HG02763 (cell line): ENCODE results near the gene NAPA.
A peak's percentile ranks its signal among the peaks of the same experiment; 100 is the strongest.
"Not testable (repeated sequence)": the region's sequence is repeated elsewhere in the genome, so short reads cannot be mapped to it uniquely, and the experiment has no call there.

ENCODE experiments used
- ATAC-seq: cut with Tn5 transposase; IDR thresholded peaks from one replicate; pipeline ENCODE4 v1.9.1; 2021; ENCODE audit warnings: mild to moderate bottlenecking, moderate library complexity; ENCODE audit not compliant: unreplicated experiment

NAPA gene

GRCh38 chr19:47487551-47488515 is 27.0 kb downstream of the NAPA start:
- no peak for ATAC-seq

- ATAC-seq: no peak
These were observed 28.0 kb downstream of the NAPA start for GRCh38 chr19:47486900-47487299.

- not testable (repeated sequence) for ATAC-seq
These were observed 28.6 kb downstream of the NAPA start for GRCh38 chr19:47486220-47486619.

- ATAC-seq: no peak
These were observed 29.7 kb downstream of the NAPA start for GRCh38 chr19:47485210-47485609.

GRCh38 chr19:47483800-47484690 is 30.8 kb downstream of the NAPA start, which contains the start of gene KPTN:
TSS of gene KPTN (minus strand) at chr19:47484219. CDS start at chr19:47484160, 59 bp downstream.
- peak; percentile 52 for ATAC-seq

GRCh38 chr19:47483200-47483599 is 31.7 kb downstream of the NAPA start:
- no peak for ATAC-seq

DNA sequence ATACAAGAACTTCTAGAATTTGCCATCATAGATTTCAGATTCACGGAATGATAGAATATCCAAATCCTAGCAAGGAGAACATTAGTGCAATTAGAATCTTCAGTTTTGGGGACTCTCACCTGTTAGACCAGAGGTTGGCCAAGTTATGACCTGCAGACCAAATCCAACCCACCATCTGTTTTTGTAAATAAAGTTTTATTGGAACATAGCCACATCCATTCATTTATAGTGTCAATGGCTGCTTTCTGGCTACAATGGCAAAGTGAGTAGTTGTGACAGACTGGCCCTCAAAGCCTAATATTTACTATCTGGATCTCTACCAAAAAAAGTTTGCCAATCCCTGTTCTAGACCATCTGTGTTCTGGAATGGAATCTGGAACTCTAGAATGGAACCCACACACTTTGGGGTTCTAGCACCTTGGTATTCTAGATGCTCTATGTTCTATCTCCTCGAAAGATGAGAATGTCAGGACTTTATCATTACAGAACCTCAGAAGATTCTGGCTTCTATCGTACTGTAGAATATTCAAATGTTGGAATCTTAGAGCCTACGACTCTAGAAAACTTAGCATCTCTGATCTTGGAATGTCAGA is 33.3 kb downstream of the NAPA start:
- no peak for ATAC-seq

DNA sequence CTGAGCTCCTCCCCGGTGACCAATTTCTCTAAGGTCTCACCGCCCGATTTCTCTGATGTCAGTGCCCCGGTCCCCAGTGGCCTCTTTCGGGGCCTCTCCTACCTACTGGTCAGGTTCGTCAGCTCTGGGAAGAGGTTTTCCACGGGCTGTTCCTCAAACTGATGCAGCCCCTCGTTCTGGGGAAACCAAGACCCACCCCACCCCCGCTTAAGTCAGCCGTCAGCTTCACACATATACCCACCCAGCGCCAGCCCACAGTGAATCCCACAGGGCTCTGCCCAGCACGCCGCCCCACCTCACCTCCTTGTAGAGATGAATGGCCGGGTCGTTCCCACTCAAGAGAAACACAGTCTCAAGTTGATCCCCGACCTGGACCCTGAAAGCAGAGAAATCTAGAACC is 34.2 kb downstream of the NAPA start:
- ATAC-seq: no peak

DNA sequence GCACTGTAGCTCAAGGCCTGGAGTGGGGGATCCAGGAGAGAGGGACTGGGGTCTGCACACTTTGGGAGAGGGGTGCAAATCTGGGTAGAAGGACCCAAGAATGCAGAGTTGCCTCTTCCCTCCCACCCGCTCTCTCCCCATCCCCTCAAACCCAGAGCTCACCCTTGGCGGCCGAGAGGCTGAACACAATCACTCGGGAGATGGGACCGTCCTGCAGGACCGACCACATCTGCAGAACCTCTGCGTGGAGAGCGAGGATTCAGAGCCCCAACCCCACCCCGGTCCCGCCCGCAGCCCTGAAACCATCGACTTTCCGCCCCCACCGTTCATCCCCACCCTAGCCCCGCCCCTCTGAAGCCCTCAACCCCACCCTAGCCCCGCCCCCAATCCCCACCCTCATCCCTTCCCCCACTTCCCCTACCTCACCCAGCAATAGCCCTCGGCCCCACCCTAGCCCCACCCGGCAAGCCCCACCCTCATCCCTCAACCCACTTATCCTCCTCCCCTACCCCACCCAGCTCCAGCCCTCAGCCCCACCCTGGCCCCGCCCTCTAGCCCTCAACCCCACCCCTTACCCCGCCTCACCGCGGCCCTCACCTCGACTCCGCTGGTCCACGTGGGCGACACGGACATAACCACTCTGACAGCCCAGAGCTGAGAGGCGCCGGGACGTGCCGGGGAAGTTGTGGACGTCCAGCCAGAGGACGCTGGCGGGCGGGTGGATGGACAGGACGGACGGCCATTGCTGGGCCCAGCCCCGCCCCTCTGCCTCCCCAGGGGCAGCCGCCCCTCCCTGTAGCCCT is 35.0 kb downstream of the NAPA start:
- ATAC-seq: no peak

DNA sequence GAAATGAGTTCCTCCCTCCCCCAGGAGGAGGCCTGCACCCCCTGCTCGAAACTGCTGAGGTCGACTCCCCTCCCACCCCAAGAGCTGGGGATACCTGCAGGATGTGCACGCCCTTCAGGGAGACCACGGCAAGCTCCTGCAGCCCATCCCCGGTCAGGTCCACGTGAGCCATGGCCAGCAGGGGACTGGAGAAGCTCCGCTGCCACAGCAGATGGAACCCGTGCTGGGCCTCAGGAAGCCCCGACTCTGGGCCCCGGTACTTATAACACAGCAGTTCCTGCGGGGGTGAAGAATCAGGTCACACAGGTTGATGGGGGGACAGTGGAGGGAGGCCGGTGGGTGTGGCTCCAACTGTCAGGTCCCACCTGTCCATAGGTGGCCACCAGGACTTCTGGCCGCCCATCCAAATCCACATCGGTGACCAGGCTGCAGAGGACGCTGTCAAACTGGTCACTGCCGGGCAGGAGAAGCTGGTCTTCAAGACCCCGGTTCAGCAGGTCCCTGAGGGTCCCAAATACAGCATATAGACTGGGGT is 38.4 kb downstream of the NAPA start:
- no peak for ATAC-seq

- ATAC-seq: no peak
These were observed 39.4 kb downstream of the NAPA start for GRCh38 chr19:47475465-47475864.

GRCh38 chr19:47473336-47473735 is 41.5 kb downstream of the NAPA start:
- ATAC-seq: no peak

DNA sequence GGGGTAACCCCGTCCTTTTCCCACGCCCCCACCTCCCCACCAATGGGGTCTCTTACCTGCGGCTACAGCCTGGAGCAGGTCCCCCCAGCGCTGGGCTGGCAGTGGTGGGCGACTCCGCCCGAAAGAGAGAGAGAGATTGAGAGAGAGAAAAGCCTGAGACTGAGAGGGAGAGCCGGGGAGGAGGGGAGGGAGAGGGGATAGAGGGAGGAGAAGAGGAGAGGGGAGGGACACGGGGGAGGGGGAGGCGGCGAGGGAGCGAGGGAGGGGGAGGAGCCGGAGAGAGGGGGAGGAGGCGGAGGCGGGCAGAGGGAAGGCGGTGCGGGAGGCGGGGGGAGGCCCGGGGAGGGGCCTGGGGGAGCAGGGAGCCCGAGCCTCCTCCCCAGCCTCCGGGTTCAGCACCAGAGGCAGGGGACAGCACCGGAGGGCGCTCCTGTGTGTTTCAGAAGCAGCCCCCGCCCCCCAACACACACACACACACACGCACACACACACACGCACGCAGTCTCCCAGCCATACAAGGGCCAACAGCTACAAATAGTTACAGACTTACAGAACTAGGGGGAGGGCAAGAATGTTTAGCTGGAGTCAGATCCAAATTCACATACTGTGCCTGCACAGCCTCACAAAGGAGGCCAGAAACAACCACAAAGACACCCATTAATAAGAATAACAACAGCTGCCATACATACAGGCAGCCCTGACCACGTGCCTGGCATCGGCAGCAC is 43.0 kb downstream of the NAPA start, which contains the start of gene SLC8A2:
Gene SLC8A2 (minus strand): TSS at position 161 of the 725 bp plus-strand sequence. CDS start 5,490 bp downstream, outside the sequence.
- no peak for ATAC-seq

DNA sequence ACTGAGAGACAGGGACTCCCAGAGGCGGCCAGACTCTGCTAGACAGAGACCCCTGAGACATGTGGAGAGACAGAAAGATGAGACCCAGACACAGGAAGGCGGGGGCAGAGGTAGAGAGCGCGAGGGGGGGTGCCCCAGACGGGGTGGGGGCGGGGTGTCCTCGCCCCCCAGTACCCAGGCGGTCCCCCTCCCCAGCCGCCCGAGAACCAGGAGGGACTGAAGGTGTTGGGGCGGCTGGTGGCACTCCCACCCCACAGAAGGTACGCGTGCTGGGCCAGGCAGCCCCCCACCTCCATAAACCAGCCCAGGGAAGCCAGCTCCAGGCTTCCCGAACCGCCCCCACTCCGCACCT is 43.5 kb downstream of the NAPA start:
- no peak for ATAC-seq

DNA sequence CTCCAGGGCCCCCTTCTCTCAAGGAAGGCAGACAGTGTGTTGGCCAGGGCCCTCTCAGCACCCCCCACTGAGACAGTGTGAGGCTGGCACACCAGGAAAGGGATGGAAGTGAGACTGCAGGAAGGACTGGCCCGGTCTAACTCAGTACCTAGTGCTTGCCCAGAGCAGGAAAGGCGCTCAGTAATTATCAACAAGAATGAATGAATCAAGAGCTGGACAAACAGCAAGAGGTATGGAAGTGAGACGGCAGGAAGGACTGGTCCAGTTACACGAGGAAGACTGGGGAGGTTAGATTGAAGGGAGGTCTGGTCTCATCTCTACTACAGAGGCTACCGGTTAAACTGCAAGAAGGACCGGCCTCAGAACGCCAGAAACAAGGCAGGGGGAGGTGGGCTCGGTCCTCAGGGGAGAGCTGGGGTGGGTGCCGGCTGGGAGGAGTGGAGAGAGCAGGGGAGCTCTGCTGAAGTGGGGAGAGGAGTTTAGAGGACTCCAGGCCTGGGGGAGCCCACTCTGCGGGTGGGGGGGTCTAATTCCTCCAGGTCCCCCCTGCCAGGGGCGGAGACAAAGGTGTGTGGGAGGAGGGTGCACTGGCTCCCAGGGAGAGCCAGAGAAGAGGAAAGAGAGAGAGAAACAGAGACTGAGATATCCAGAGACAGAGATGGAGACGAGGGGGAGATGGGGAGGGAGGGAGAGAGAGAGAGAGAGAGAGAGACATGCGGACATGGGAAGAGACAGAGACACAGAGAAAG is 44.2 kb downstream of the NAPA start:
- ATAC-seq: no peak

DNA sequence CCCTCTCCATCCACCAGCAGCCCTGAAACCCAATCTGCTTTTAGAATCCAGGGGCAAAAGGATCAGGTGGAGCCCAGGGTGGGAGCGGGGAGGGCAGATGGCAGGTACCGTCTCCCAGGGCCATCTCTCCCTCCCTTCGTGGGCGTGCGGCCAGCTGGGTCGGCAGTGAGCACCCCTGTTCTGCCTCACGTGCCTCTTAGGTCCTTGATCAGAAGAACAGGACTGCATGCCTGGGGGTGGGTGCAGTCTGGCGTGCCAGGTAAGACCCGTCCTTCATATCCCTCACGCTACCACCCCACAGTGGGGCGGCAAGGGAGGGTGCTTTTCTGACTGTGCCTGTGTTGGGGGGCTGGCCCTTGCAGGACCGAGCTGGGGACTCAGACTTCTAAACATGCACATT is 45.1 kb downstream of the NAPA start:
- no peak for ATAC-seq

GRCh38 chr19:47469363-47469700 is 45.5 kb downstream of the NAPA start:
- no peak for ATAC-seq

DNA sequence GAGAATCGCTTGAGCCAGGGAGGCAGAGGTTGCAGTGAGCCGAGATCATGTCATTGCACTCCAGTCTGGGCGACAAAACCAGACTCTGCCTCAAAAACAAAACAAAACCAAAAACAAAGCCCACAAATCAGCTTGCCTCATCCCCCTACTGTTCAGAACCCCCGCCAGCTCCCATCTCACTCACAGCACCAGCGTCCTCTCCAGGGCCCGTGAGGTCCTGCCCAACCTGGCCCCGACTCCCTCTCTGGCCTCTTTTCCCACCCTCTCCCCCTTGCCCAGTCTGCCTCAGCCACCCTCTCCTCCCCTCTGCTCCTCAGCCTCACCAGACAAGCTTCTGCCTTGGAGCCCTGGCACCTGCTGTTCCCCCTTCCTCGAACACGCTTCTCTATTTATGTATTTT is 46.9 kb downstream of the NAPA start:
- no peak for ATAC-seq

- no peak for ATAC-seq
These were observed 48.9 kb downstream of the NAPA start for GRCh38 chr19:47465957-47466356.
